ENCODE results near the gene GGCT.

Gene GGCT

GRCh38 chr7:30465046-30465810 lies 39.4 kb downstream of the GGCT start:
- no CpG with 5 or more reads among the region's 5 CpGs for WGBS (ENCODE audit: insufficient coverage, insufficient read length)
- Histone ChIP-seq H3K36me3 (ENCODE audit: control insufficient read depth, insufficient read depth, low read length) (no peaks in the 10 kb centered on the region), H3K9me3 (ENCODE audit: control insufficient read depth, insufficient read depth, low read length) (no peaks in the 10 kb centered on the region), H3K27ac (ENCODE audit: low read length) (no peak overlapping the region), H3K4me1 (ENCODE audit: control insufficient read depth, insufficient read depth, low read length) (peaks cover 3% of the 10 kb centered on the region; the same call in 1 of the 2 replicates), H3K4me3 (ENCODE audit: low read length) (no peak overlapping the region), H3K27me3 (ENCODE audit: control insufficient read depth, insufficient read depth, low read length) (no peaks in the 10 kb centered on the region)
- no peak for DNase-seq (ENCODE audit: low read depth, low spot score)

GRCh38 chr7:30464231-30464671 lies 40.4 kb downstream of the GGCT start:
- no peaks in the 10 kb centered on the region for H3K27me3 ChIP-seq (ENCODE audit: control insufficient read depth, insufficient read depth, low read length)
- peaks cover 3% of the 10 kb centered on the region; the same call in 1 of the 2 replicates for H3K4me1 ChIP-seq (ENCODE audit: control insufficient read depth, insufficient read depth, low read length)
- H3K36me3 ChIP-seq (ENCODE audit: control insufficient read depth, insufficient read depth, low read length): no peaks in the 10 kb centered on the region
- H3K9me3 ChIP-seq (ENCODE audit: control insufficient read depth, insufficient read depth, low read length): no peaks in the 10 kb centered on the region
- H3K4me3 ChIP-seq (ENCODE audit: low read length): no peak overlapping the region
- H3K27ac ChIP-seq (ENCODE audit: low read length): no peak overlapping the region
- no CpG with 5 or more reads among the region's 5 CpGs for WGBS (ENCODE audit: insufficient coverage, insufficient read length)
- no peak for DNase-seq (ENCODE audit: low read depth, low spot score)

DNA sequence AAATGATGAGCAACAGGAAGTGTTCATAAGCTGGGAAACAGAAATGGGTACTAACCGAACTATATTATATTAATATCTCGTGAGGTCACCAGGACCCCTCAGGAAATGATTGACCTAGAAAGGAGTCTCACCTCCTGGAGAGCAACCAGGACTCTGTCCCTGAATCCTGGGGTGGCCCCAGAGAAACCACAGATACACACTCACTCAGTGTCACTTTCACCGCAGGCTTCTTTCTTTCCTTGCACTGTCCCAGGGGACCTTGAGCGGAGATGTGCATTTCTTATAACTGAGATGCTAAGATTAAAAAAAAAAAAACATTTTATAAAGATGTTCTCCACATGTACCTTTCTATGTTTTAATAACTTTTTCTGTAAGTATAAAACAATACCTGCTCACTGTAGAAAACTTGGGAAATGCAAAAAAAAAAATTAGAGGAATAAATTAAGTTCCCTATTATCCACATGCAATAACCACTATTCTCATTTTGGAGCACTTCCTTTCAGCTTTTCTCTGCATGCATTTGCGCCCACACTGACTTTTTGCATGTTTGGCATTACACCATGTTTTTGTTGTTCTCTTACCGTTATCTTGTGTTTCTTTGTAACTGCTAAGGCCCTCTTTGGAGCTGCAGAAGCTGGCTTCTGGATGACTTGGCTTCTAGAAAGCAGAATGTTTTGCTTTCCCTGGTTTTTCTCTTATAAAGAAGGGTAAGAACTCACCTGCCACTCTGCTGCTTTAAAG lies 41.1 kb downstream of the GGCT start:
- no CpG with 5 or more reads among the region's 6 CpGs for WGBS (ENCODE audit: insufficient coverage, insufficient read length)
- Histone ChIP-seq H3K36me3 (ENCODE audit: control insufficient read depth, insufficient read depth, low read length) (no peaks in the 10 kb centered on the region), H3K4me3 (ENCODE audit: low read length) (no peak overlapping the region), H3K4me1 (ENCODE audit: control insufficient read depth, insufficient read depth, low read length) (no peaks in the 10 kb centered on the region), H3K27me3 (ENCODE audit: control insufficient read depth, insufficient read depth, low read length) (no peaks in the 10 kb centered on the region), H3K9me3 (ENCODE audit: control insufficient read depth, insufficient read depth, low read length) (no peaks in the 10 kb centered on the region), H3K27ac (ENCODE audit: low read length) (no peak overlapping the region)
- no peak for DNase-seq (ENCODE audit: low read depth, low spot score)

DNA sequence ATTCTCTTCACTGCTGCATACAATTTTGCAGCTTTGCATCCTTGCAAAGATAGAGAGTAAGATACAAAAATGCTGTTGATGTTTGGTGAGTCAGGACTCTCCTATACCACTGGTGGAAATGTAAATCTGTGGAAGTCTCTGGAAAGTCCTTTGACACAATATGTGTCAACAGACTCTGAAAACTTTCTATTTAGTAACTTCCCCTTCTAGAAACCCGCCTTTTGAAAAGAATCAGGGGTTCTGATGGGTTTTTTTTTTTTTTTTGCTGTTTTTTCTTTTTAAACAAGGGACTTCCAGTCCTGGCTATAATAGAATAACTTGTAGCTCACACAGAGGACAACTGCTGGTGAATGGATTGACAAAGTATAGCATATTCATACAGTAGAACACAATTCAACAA lies 42.5 kb downstream of the GGCT start:
- Histone ChIP-seq H3K4me1 (ENCODE audit: control insufficient read depth, insufficient read depth, low read length) (no peaks in the 10 kb centered on the region), H3K27ac (ENCODE audit: low read length) (no peak overlapping the region), H3K27me3 (ENCODE audit: control insufficient read depth, insufficient read depth, low read length) (no peaks in the 10 kb centered on the region), H3K4me3 (ENCODE audit: low read length) (no peak overlapping the region), H3K36me3 (ENCODE audit: control insufficient read depth, insufficient read depth, low read length) (no peaks in the 10 kb centered on the region), H3K9me3 (ENCODE audit: control insufficient read depth, insufficient read depth, low read length) (no peaks in the 10 kb centered on the region)
- no peak for DNase-seq (ENCODE audit: low read depth, low spot score)
- WGBS (ENCODE audit: insufficient coverage, insufficient read length): no CpG with 5 or more reads among the region's 1 CpG

DNA sequence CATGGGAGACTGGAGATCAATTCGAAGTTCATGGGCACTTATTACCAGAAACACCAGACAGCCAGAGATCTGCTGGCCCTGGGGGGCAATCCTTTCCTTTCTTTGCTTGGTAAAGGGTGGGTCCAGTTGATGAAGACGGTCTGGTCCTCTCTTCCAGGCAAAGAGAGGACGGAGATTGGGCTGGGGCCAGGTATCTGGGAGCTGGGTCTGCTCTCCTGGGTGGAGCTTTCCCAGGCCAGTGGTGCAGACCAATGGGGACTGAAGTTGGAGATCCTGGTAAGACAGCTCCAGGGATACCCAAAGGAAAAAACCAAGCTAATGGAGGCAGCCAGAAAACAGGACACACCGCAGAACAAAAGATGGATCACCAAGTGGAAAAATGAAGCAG lies 44.4 kb downstream of the GGCT start:
- no peaks in the 10 kb centered on the region for H3K36me3 ChIP-seq (ENCODE audit: control insufficient read depth, insufficient read depth, low read length)
- no peaks in the 10 kb centered on the region for H3K9me3 ChIP-seq (ENCODE audit: control insufficient read depth, insufficient read depth, low read length)
- H3K4me3 ChIP-seq (ENCODE audit: low read length): no peak overlapping the region
- no CpG with 5 or more reads among the region's 4 CpGs for WGBS (ENCODE audit: insufficient coverage, insufficient read length)
- H3K4me1 ChIP-seq (ENCODE audit: control insufficient read depth, insufficient read depth, low read length): no peaks in the 10 kb centered on the region
- DNase-seq (ENCODE audit: low read depth, low spot score): no peak
- no peak overlapping the region for H3K27ac ChIP-seq (ENCODE audit: low read length)
- H3K27me3 ChIP-seq (ENCODE audit: control insufficient read depth, insufficient read depth, low read length): no peaks in the 10 kb centered on the region

- Histone ChIP-seq H3K9me3 (ENCODE audit: control insufficient read depth, insufficient read depth, low read length) (no peaks in the 10 kb centered on the region), H3K4me1 (ENCODE audit: control insufficient read depth, insufficient read depth, low read length) (no peaks in the 10 kb centered on the region), H3K36me3 (ENCODE audit: control insufficient read depth, insufficient read depth, low read length) (no peaks in the 10 kb centered on the region), H3K27ac (ENCODE audit: low read length) (no peak overlapping the region), H3K4me3 (ENCODE audit: low read length) (no peak overlapping the region), H3K27me3 (ENCODE audit: control insufficient read depth, insufficient read depth, low read length) (no peaks in the 10 kb centered on the region)
- WGBS (ENCODE audit: insufficient coverage, insufficient read length): no CpG with 5 or more reads among the region's 9 CpGs
- DNase-seq (ENCODE audit: low read depth, low spot score): no peak
These were observed 44.9 kb downstream of the GGCT start for GRCh38 chr7:30459591-30460245.

DNA sequence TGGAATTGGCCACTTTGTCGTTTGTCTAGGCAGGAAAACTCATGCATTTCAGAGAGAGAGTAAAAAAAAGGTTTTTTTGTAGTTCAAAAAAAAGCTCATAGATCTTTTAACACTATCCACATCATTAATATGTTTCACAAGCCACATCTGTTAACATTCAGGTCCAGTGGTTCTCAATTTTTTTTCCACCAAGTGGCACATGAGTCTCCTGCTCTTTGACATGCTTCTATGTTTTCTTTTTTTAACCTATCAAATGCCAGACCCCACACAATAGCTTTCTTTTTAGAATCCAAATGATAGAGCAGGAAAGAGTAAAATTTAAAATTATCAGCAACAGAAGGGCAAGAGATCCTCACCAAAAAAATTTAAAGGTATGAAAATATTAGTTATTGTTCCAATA lies 46.3 kb downstream of the GGCT start:
- H3K36me3 ChIP-seq (ENCODE audit: control insufficient read depth, insufficient read depth, low read length): no peaks in the 10 kb centered on the region
- no peak overlapping the region for H3K4me3 ChIP-seq (ENCODE audit: low read length)
- WGBS (ENCODE audit: insufficient coverage, insufficient read length): no CpG with 5 or more reads among the region's 1 CpG
- DNase-seq (ENCODE audit: low read depth, low spot score): no peak
- H3K27ac ChIP-seq (ENCODE audit: low read length): no peak overlapping the region
- H3K27me3 ChIP-seq (ENCODE audit: control insufficient read depth, insufficient read depth, low read length): no peaks in the 10 kb centered on the region
- H3K9me3 ChIP-seq (ENCODE audit: control insufficient read depth, insufficient read depth, low read length): no peaks in the 10 kb centered on the region
- no peaks in the 10 kb centered on the region for H3K4me1 ChIP-seq (ENCODE audit: control insufficient read depth, insufficient read depth, low read length)

DNA sequence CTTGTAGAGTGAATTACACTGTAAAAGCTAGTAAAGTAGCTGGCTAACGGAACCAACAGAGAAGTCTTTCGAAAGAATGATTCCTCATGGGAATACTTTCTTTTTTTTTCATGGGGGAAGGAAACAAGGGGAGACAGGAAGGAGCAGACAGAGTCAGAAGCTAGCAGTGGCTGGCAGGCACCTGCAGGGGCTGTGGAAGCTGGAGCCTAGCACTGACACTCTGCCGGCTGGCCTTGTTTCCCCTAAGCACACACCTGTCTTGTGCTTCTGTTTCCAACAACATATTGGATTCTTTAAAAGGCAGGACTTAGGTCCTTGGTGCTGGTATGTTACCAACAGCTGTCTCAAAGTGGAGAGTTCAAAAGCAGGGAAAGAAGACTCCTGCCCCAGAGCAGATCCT lies 50.7 kb downstream of the GGCT start:
- Histone ChIP-seq H3K36me3 (ENCODE audit: control insufficient read depth, insufficient read depth, low read length) (no peaks in the 10 kb centered on the region), H3K27ac (ENCODE audit: low read length) (no peak overlapping the region), H3K9me3 (ENCODE audit: control insufficient read depth, insufficient read depth, low read length) (no peaks in the 10 kb centered on the region), H3K27me3 (ENCODE audit: control insufficient read depth, insufficient read depth, low read length) (no peaks in the 10 kb centered on the region), H3K4me3 (ENCODE audit: low read length) (no peak overlapping the region), H3K4me1 (ENCODE audit: control insufficient read depth, insufficient read depth, low read length) (peaks cover 3% of the 10 kb centered on the region; the same call in 1 of the 2 replicates)
- no peak for DNase-seq (ENCODE audit: low read depth, low spot score)
- no CpG with 5 or more reads among the region's 3 CpGs for WGBS (ENCODE audit: insufficient coverage, insufficient read length)

DNA sequence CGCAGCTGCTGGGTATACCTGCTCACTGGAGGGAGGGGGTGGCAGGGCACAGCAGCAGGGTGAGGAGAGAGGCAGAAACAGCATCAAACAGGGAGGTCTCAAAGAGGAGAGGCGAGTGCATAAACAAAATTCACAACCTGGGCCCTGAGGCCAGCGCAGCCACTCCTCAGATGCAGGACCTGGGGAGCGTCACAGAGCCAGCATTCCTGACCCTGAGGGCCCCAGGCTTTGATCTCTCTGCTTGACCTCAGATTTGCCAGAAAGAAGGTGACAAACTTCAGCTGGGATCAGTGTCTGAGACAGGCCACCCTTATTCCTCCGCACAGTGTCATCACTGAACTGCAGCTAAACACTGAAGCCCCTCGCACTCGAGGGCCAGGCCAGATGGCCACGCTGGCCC lies 51.6 kb downstream of the GGCT start:
- no peaks in the 10 kb centered on the region for H3K9me3 ChIP-seq (ENCODE audit: control insufficient read depth, insufficient read depth, low read length)
- no CpG with 5 or more reads among the region's 8 CpGs for WGBS (ENCODE audit: insufficient coverage, insufficient read length)
- H3K4me3 ChIP-seq (ENCODE audit: low read length): no peak overlapping the region
- no peaks in the 10 kb centered on the region for H3K36me3 ChIP-seq (ENCODE audit: control insufficient read depth, insufficient read depth, low read length)
- peaks cover 3% of the 10 kb centered on the region; the same call in 1 of the 2 replicates for H3K4me1 ChIP-seq (ENCODE audit: control insufficient read depth, insufficient read depth, low read length)
- no peaks in the 10 kb centered on the region for H3K27me3 ChIP-seq (ENCODE audit: control insufficient read depth, insufficient read depth, low read length)
- no peak for DNase-seq (ENCODE audit: low read depth, low spot score)
- H3K27ac ChIP-seq (ENCODE audit: low read length): no peak overlapping the region

DNA sequence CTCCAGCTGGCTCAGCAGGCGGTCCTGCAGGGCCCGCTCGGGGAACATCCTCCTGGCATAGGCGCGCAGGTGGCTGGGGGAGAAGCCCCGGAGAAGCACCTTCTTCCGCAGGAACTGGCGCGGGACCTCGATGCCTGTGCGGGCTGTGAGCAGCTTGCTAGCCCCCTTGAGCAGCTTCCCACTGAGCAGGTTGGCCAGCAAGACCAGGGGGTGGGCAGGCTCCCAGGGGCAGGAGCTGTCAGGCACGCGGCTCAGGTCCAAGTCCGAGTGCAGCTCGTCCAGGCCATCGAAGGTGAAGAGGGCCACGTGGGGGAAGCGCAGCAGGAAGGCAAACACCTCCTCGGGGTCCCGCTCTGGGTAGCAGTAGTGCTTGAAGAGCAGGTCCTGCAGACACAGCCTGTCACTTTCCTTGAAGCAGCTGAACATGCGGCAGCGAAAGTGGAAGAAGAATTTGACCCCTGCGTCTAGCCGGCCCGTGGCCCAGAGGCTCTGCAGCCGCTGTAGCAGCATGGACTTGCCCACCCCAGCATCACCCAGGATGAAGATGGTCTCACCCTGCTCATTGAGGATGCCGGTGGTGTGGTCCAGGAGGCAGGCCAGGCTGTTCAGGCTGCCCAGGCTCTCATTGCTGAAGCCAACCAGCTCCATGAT lies 52.2 kb downstream of the GGCT start:
- Histone ChIP-seq H3K4me3 (ENCODE audit: low read length) (no peak overlapping the region), H3K4me1 (ENCODE audit: control insufficient read depth, insufficient read depth, low read length) (peaks cover 3% of the 10 kb centered on the region; the same call in 1 of the 2 replicates), H3K27me3 (ENCODE audit: control insufficient read depth, insufficient read depth, low read length) (no peaks in the 10 kb centered on the region), H3K36me3 (ENCODE audit: control insufficient read depth, insufficient read depth, low read length) (no peaks in the 10 kb centered on the region), H3K9me3 (ENCODE audit: control insufficient read depth, insufficient read depth, low read length) (no peaks in the 10 kb centered on the region), H3K27ac (ENCODE audit: low read length) (no peak overlapping the region)
- no peak for DNase-seq (ENCODE audit: low read depth, low spot score)
- no CpG with 5 or more reads among the region's 27 CpGs for WGBS (ENCODE audit: insufficient coverage, insufficient read length)

Measured in iPS DF 6.9 (cell line).